Posterior vena cava (tissue), 2 donors: Measurements from ENCODE around the gene SEPTIN2. TPM values are rescaled to one million over a fixed set of nuclear protein-coding genes. Genes with fewer than 3 reads are reported as not detected.

ENCODE experiments used
- DNase-seq: peaks from one replicate; pipeline ENCODE4 v3.0.0-alpha.2; 2020; ENCODE audit warnings: low spot score
- intact Hi-C, 2 donors: fragments of 100-400 bp; cut with DNase I; formaldehyde crosslinking; loops; one replicate each; pipeline versions ENCODE4 v1.14.1 to v1.14.2; 2022 to 2023
- total RNA-seq, 2 donors: library from RNA; stranded (reverse); fragmentation: NEBNext Ultra II Directional; extraction: Animal tissue kit (Norgen Biotek cat#: 25700); gene quantifications; one replicate each; pipeline ENCODE4 v1.2.1, GENCODE V29; 2021
- donor health status: DM: yes; HTN: yes; CAD: no.
- donor health status: DM: yes; HTN: yes; CAD: no.

The SEPTIN2 gene
- total RNA-seq, 2 donors from 2014 or later: 395 to 423 TPM

- no peak for DNase-seq
- intact Hi-C loops: no loop called here
Observed at GRCh38 chr2:241399941-241400922, 84.5 kb downstream of the SEPTIN2 start.

Other genes with a start within 250 kb of the SEPTIN2 start
- gene MTERF4, start 213.6 kb upstream of the SEPTIN2 start, total RNA-seq: 10 to 100 TPM; 17.1 to 17.8 TPM
- gene PASK, start 166.5 kb upstream of the SEPTIN2 start, total RNA-seq: 1 to 10 TPM; 2.3 to 4.4 TPM
- gene PPP1R7, start 165.5 kb upstream of the SEPTIN2 start, total RNA-seq: 10 to 100 TPM; 49.3 to 53.0 TPM
- gene ANO7, start 127.2 kb upstream of the SEPTIN2 start, total RNA-seq: under 1 TPM; 0.32 to 0.95 TPM
- 100 to 1,000 TPM; 428 to 459 TPM for gene HDLBP, start 253 bp upstream of the SEPTIN2 start, total RNA-seq
- gene FARP2, start 40.4 kb downstream of the SEPTIN2 start, total RNA-seq: 10 to 100 TPM; 31.1 to 35.3 TPM
- gene STK25, start 192.7 kb downstream of the SEPTIN2 start, total RNA-seq: 100 to 1,000 TPM in 1 of 2 donors, 10 to 100 TPM in 1; 92.5 to 103 TPM
- gene BOK, start 242.8 kb downstream of the SEPTIN2 start, total RNA-seq: 10 to 100 TPM; 20.1 to 29.7 TPM